Endothelial cell of umbilical vein (primary cell): ENCODE results near the gene CHIT1.

ENCODE experiments used
- EZH2 ChIP-seq: IDR thresholded peaks from 2 replicates; pipeline ENCODE4 v1.6.1; 2012; ENCODE audit warnings: borderline replicate concordance, low read depth, mild to moderate bottlenecking, moderate library complexity, low read length, inconsistent platforms; ENCODE audit not compliant: severe bottlenecking
- FOS ChIP-seq: IDR thresholded peaks from 2 replicates; pipeline ENCODE4 v1.6.1; 2011; ENCODE audit warnings: mild to moderate bottlenecking, low read length, moderate library complexity, borderline replicate concordance; ENCODE audit not compliant: insufficient read depth
- JUN ChIP-seq: IDR thresholded peaks from 2 replicates; pipeline ENCODE4 v1.6.1; 2011; ENCODE audit warnings: borderline replicate concordance, low read depth; ENCODE audit not compliant: insufficient read length, insufficient read depth
- MYC ChIP-seq: IDR thresholded peaks from one replicate; pipeline ENCODE4 v1.6.1; 2011; ENCODE audit warnings: mild to moderate bottlenecking, low read depth, low read length
- POLR2A ChIP-seq: IDR thresholded peaks from 2 replicates; pipeline ENCODE4 v1.6.1; 2012; ENCODE audit warnings: low read depth, mild to moderate bottlenecking, control low read depth, low read length
- POLR2AphosphoS5 ChIP-seq: IDR thresholded peaks from 2 replicates; pipeline ENCODE4 v1.6.1; 2012; ENCODE audit warnings: low read depth, mild to moderate bottlenecking, control low read depth, low read length, moderate library complexity; ENCODE audit not compliant: insufficient read depth
- TF ChIP-seq, protein P1 (sequence below), 2 donors: IDR thresholded peaks; 1 replicate in 1 of 2; 2 replicates in 1 of 2; pipeline ENCODE4 v1.5.1; 2011; ENCODE audit warnings: low read length in 2 of 2, mild to moderate bottlenecking in 2 of 2, moderate library complexity in 2 of 2, control low read depth in 1 of 2, inconsistent platforms in 1 of 2, low read depth in 1 of 2; ENCODE audit not compliant: insufficient read depth in 1 of 2; ENCODE audit errors: extremely low read depth in 1 of 2
- TF ChIP-seq, protein P2 (sequence below): IDR thresholded peaks from 2 replicates; pipeline ENCODE4 v1.6.1; 2011; ENCODE audit not compliant: insufficient read depth, insufficient read length

DNA sequence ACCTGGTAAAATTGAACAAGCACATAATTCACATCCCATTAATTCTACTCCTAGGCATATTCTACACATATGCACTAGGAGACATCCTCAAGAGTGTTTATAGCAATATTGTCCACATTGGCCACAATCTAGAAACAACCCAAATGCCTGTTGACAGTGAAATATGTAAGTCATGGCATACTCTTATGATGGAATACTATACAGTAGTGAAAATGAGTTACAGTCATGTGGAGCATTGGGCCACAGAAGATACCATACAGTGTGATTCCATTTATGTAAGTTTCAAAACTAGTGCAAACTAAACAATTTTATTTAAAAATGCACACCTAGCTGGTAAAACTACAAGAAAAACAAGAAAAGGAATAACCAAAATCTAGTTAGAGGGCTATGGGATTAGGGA, 19.1 kb downstream of the CHIT1 start:
- TF ChIP-seq POLR2A (no peak), POLR2AphosphoS5 (no peak), JUN (no peak), EZH2 (no peak), FOS (no peak), MYC (no peak)
- TF ChIP-seq, protein P1, sequence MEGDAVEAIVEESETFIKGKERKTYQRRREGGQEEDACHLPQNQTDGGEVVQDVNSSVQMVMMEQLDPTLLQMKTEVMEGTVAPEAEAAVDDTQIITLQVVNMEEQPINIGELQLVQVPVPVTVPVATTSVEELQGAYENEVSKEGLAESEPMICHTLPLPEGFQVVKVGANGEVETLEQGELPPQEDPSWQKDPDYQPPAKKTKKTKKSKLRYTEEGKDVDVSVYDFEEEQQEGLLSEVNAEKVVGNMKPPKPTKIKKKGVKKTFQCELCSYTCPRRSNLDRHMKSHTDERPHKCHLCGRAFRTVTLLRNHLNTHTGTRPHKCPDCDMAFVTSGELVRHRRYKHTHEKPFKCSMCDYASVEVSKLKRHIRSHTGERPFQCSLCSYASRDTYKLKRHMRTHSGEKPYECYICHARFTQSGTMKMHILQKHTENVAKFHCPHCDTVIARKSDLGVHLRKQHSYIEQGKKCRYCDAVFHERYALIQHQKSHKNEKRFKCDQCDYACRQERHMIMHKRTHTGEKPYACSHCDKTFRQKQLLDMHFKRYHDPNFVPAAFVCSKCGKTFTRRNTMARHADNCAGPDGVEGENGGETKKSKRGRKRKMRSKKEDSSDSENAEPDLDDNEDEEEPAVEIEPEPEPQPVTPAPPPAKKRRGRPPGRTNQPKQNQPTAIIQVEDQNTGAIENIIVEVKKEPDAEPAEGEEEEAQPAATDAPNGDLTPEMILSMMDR (IDR thresholded peaks at IDR 0.05; ENCODE audit: extremely low read depth in 1 of 2, insufficient read depth in 1 of 2, low read depth in 1 of 2, low read length in 2 of 2): no peak
- TF ChIP-seq, protein P2, sequence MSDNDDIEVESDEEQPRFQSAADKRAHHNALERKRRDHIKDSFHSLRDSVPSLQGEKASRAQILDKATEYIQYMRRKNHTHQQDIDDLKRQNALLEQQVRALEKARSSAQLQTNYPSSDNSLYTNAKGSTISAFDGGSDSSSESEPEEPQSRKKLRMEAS: no peak
